ENCODE results near the gene TYW3.

DNA sequence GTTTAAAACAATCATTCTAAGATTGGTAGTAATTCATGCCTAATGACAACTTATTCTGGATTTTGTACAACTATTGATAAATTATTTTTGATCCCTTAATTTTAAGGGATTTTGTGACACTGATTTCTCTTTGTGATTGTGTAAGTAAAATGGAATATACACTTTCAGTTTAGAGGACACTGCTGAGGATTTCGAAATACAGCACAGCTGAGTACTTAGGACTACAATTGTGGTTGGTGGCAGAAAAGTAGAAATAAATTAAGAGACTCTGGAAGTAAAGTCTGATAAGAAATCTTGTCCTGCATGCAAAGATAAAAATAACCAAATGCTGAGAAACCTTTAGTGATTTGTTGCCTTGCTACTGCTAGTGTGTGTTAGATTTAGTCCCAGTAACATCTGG is 40.0 kb downstream of the TYW3 start:
- TF ChIP-seq CTCF (IDR thresholded peaks at IDR 0.05) (no peak), POLR2A (IDR thresholded peaks at IDR 0.05) (no peak), EP300 (IDR thresholded peaks at IDR 0.05) (no peak)

All from ovary (tissue), 3 donors.